Measurements from ENCODE around the gene SH2D2A. TPM values are rescaled to one million over a fixed set of nuclear protein-coding genes. Genes with fewer than 3 reads are reported as not detected.

Gene SH2D2A
- total and polyA plus RNA-seq, 9 of the 15 experiments (the other 6 are each of a cell fraction or from before 2014, with no cell fraction given) = 0.89 to 33.6 (median 6.9) TPM

DNA sequence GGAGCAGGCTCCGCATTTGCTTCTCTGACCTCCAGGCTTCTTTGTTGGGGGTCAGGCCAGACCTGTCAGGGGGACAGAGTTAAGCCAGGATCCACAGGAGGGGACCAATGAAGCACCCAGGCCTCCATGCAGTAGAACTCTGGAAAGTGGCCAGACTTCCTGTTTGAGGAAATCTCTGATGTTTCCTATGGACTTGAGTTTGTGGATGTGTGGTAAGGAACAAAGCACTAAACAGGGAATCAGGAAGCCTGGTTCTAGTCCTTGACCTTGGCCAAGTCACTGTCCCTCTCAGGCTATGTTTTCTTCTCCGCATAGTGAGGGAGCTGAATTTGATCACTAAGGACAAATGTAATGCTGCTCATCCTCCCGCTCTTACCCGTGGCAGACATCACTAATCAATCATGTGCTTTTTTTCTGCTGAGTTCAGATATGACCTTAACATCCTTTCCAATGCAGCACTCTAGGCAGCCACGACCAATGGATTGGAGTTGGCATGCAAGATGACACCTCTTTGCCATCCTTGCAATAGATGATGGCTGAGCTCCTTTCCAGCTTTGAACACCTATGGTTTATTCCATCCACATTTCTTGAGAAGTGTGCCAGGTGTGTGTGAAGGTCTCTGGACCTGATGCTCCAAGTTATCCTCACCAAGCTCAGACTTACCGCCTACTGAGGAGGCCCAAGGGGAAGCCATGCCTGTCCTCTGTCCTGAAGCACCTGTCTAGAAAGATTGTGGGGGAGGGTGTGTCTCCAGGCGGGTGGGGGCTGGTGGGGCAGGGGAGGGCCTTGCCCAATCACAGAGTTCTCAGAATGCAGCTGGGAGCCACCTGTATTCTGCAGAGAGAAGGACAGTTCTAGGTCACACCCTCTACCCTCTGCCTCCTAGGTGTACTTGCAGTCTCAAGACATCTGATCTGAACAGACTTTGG, 9.9 kb downstream of the SH2D2A start (continued):
- TF ChIP-seq, protein P1, sequence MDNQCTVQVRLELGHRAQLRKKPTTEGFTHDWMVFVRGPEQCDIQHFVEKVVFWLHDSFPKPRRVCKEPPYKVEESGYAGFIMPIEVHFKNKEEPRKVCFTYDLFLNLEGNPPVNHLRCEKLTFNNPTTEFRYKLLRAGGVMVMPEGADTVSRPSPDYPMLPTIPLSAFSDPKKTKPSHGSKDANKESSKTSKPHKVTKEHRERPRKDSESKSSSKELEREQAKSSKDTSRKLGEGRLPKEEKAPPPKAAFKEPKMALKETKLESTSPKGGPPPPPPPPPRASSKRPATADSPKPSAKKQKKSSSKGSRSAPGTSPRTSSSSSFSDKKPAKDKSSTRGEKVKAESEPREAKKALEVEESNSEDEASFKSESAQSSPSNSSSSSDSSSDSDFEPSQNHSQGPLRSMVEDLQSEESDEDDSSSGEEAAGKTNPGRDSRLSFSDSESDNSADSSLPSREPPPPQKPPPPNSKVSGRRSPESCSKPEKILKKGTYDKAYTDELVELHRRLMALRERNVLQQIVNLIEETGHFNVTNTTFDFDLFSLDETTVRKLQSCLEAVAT (IDR thresholded peaks at IDR 0.05) = peak in 1 of 2 experiments; percentile 90; a peak in 2 of 4 replicates
- no peak for TF ChIP-seq MED1 (CRISPR knock-in tag; IDR thresholded peaks at IDR 0.05; ENCODE audit: borderline replicate concordance)

DNA sequence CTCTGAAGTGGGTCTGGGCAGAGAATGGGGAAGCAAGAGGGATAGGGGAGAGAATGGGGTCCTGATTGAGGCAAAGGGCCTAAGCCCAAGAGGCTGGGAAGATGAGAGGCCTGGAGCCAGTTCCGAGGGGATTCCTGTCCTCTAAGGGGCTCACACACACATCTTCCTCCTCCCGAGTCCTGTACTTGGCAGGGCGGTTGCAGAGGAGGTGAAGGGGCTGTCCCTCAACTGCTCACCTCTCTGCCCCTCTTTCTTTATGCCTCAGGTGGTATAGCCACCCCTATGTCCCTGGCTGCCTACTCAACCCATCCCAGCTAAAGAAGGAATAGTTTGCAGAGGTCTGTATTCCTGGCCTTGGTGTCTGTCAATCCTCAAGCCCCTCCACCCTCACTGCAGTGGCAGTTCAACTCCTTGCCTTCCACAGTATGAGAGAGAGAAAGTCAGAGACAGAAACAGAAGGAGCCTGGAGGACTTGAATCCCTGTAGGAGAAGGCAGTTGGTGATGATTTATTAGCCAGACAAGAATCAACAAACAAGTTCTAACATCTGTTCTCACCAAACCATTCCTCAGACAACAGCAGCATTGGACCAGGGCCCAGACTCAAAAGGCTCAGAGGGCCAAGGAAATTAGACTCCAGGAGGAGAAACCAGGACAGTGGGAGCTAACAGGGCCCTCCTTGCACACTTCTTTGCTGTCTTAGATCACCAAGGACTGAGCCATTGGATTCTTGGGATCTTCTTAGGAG, 10.7 kb downstream of the SH2D2A start:
- intact Hi-C loops (cut with micrococcal nuclease) (no loop called here), in situ Hi-C loops (cut with MboI) (no loop called here)
- FAIRE-seq = peak; percentile 69
- Histone ChIP-seq H3K36me3 (ENCODE audit: control insufficient read depth, insufficient read depth, low read length) (peaks cover 19% of the 10 kb centered on the region; the same call in 2 of the 3 replicates), H3K9me1 (ENCODE audit: control insufficient read depth, insufficient read depth, low read length) (no peaks in the 10 kb centered on the region), H3K4me3 (no peak overlapping the region), H3K79me2 (ENCODE audit: control insufficient read depth, insufficient read depth, low read length) (no peaks in the 10 kb centered on the region), H3K9me3 (replicated peaks; ENCODE audit: control insufficient read depth, insufficient read depth, low read depth, low read length) (no peaks in the 10 kb centered on the region), H3K9ac (ENCODE audit: insufficient read depth in 1 of 2, low read depth in 2 of 2, low read length in 2 of 2) (peak overlapping the region in 1 of 2 experiments; percentile 45; a peak in 1 of 4 replicates), H3K27me3 (ENCODE audit: control insufficient read depth in 2 of 2, insufficient read depth in 2 of 2, low read length in 2 of 2) (no peaks in the 10 kb centered on the region), H3K4me1 (replicated peaks in 1 of 2; ENCODE audit: control insufficient read depth in 2 of 2, insufficient read depth in 2 of 2, low read length in 2 of 2) (peaks cover 13 to 14% of the 10 kb centered on the region in 2 experiments), H3K27ac (ENCODE audit: extremely low read depth, low read depth, low read length) (no peak overlapping the region), H2AFZ (ENCODE audit: low read depth, low read length) (no peak overlapping the region), H4K20me1 (replicated peaks; ENCODE audit: control insufficient read depth, insufficient read depth, low read length) (no peaks in the 10 kb centered on the region), H3K4me2 (ENCODE audit: insufficient read depth, low read length) (no peak overlapping the region)
- DNase-seq (ENCODE audit: extremely low read depth in 1 of 4, low spot score in 3 of 4) = no peak
- POLR2A ChIA-PET = interaction anchor here (0.8 to 1.4 kb wide), 2 partner anchors 11 to 16 kb away, joined by 3 to 5 read pairs; partner anchors contain the start of gene SH2D2A
- 75% methylated on average over 3 of the region's 3 CpGs for WGBS (ENCODE audit: insufficient coverage, low coverage, missing lambda C conversion rate)
- CTCF ChIA-PET (ENCODE audit: low intra/inter-chr PET ratio) = no interaction called here
- no peak for ATAC-seq
- BruUV-seq (replicated peaks) = no TSS peak
- TF ChIP-seq, protein P2, sequence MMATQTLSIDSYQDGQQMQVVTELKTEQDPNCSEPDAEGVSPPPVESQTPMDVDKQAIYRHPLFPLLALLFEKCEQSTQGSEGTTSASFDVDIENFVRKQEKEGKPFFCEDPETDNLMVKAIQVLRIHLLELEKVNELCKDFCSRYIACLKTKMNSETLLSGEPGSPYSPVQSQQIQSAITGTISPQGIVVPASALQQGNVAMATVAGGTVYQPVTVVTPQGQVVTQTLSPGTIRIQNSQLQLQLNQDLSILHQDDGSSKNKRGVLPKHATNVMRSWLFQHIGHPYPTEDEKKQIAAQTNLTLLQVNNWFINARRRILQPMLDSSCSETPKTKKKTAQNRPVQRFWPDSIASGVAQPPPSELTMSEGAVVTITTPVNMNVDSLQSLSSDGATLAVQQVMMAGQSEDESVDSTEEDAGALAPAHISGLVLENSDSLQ (IDR thresholded peaks at IDR 0.05) = 0 out of 2 replicates have a peak, but pooled peaks have one; percentile 35
- TF ChIP-seq MEIS2 (IDR thresholded peaks at IDR 0.05; ENCODE audit: partially characterized antibody) (peak; percentile 58), SRSF7 (optimal IDR thresholded peaks at IDR 0.05; ENCODE audit: low read depth, low read length) (no peak)
- TF ChIP-seq, protein P3, sequence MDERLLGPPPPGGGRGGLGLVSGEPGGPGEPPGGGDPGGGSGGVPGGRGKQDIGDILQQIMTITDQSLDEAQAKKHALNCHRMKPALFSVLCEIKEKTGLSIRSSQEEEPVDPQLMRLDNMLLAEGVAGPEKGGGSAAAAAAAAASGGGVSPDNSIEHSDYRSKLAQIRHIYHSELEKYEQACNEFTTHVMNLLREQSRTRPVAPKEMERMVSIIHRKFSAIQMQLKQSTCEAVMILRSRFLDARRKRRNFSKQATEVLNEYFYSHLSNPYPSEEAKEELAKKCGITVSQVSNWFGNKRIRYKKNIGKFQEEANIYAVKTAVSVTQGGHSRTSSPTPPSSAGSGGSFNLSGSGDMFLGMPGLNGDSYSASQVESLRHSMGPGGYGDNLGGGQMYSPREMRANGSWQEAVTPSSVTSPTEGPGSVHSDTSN (CRISPR knock-in tag; IDR thresholded peaks at IDR 0.05; ENCODE audit: low read depth) = no peak
- TF ChIP-seq, protein P3 (tag; conservative IDR thresholded peaks at IDR 0.05; ENCODE audit: low read depth) = peak; percentile 74

All from K562 (cell line).